Heart right ventricle (tissue), 16 donors: Measurements from ENCODE around the gene RPRD1B. TPM values are rescaled to one million over a fixed set of nuclear protein-coding genes. Genes with fewer than 3 reads are reported as not detected.
A peak's percentile ranks its signal among the peaks of the same experiment; 100 is the strongest.

Experiments used
- ATAC-seq, 8 donors: fragments of 200-7000 bp; cut with Tn5 transposase; one replicate each; pipeline ENCODE4 v1.9.1; 2020; ENCODE audit warnings: mild to moderate bottlenecking in 8 of 8, moderate library complexity in 8 of 8, moderate number of reproducible peaks in 1 of 8
- DNase-seq, 2 donors: peaks; one replicate each; pipeline ENCODE4 v3.0.0-alpha.2; 2020
- H3K27ac ChIP-seq, 10 donors: fragments of 200-600 bp; sonication (generic) in 2 of 10; one replicate each; pipeline versions ENCODE4 v1.5.0 to v1.8.0; 2020 to 2022; ENCODE audit warnings: mild to moderate bottlenecking in 3 of 10
- H3K27me3 ChIP-seq, 7 donors: fragments of 200-600 bp; one replicate each; pipeline ENCODE4 v1.8.0; 2021 to 2022; ENCODE audit warnings: mild to moderate bottlenecking in 2 of 7
- H3K36me3 ChIP-seq, 9 donors: fragments of 200-600 bp; sonication (generic) in 1 of 9; one replicate each; pipeline versions ENCODE4 v1.5.0 to v1.8.0; 2020 to 2022; ENCODE audit warnings: mild to moderate bottlenecking in 2 of 9
- H3K4me1 ChIP-seq, 9 donors: fragments of 200-600 bp; sonication (generic) in 1 of 9; one replicate each; pipeline versions ENCODE4 v1.5.0 to v1.8.0; 2020 to 2022; ENCODE audit warnings: mild to moderate bottlenecking in 4 of 9
- H3K4me3 ChIP-seq, 10 donors: fragments of 200-600 bp; sonication (generic) in 2 of 10; one replicate each; pipeline versions ENCODE4 v1.5.0 to v1.8.0; 2020 to 2022; ENCODE audit warnings: mild to moderate bottlenecking in 7 of 10, moderate library complexity in 2 of 10
- H3K9me3 ChIP-seq, 11 donors: fragments of 200-600 bp in 10 of 11; sonication (generic) in 2 of 11; one replicate each; pipeline versions ENCODE4 v1.5.0 to v1.8.0; 2013 to 2022; ENCODE audit warnings: mild to moderate bottlenecking in 2 of 11, control low read depth in 1 of 11, moderate library complexity in 1 of 11
- CTCF ChIP-seq, 9 donors: fragments of 200-600 bp; sonication (generic) in 2 of 9; IDR thresholded peaks; one replicate each; pipeline versions ENCODE4 v1.5.0 to v1.8.0; 2021 to 2022; ENCODE audit warnings: antibody characterized with exemption in 9 of 9, mild to moderate bottlenecking in 5 of 9, moderate library complexity in 1 of 9
- WGBS, 2 donors: extraction: QIAGEN DNeasy Blood & Tissue Kit; methylation state at CpG; one replicate each; pipeline ENCODE4 v1.1.7; 2013; ENCODE audit warnings: inconsistent platforms in 1 of 2; 5-methylcytosine and 5-hydroxymethylcytosine counted together
- intact Hi-C, 10 donors: fragments of 100-400 bp; cut with DNase I; formaldehyde crosslinking; loops; one replicate each; pipeline versions ENCODE4 v1.11.1 to v1.14.2; 2022
- polyA plus RNA-seq, 2 donors: library from polyadenylated mRNA; stranded (reverse); fragments of 200-250 nt; gene quantifications; one replicate each; pipeline ENCODE4 v1.2.3, GENCODE V29; 2013
- total RNA-seq, 10 donors: library from RNA; stranded (reverse); fragmentation: NEBNext Ultra II Directional in 3 of 10; extraction: Animal tissue kit (Norgen Biotek cat#: 25700) in 3 of 10; gene quantifications; one replicate each; pipeline versions ENCODE4 v1.2.1 to v1.2.4, GENCODE V29; 2021 to 2023
- donor health status: Arrhythmogenic right ventricular cardiomyopathy.
- donor health status: ischemic (EF 13 %, LVEDD 7.1; RV severe dilation, severe dysfunction).
- donor health status: healthy with polysubstance abuse.
- donor health status: DM: no; HTN: yes; CAD: no.
- donor health status: DM: no; HTN: no; CAD: no.
- donor health status: ischemic (EF 25% LVEDD 6.9; RV normal size, moderate dysfunction).
- donor health status: ischemic (EF 25% LVEDD 5.7; RV mildly dilated, moderate dysfunction).
- donor health status: healthy.
- donor health status: DM: yes; HTN: yes; CAD: no.
- donor health status: Ischemic cardiomyopathy.
- donor health status: ischemic (EF 35%, LVEDD 5.7; RV mildly dilated, moderate dysfunction).
- donor health status: nonischemic (EF 11% LVEDD 7.7; RV severe dilation, severe dysfunction).
- donor health status: DM: yes; HTN: yes; CAD: no.
- donor health status: PGD.
- donor health status: ischemic (EF 29% LVEDD 5.4; RV normal size, mild dysfunction).
- donor health status: nonischemic (EF 23%, LVEDD 6.1; RV moderate dilation, normal function).

RPRD1B gene
- total and polyA plus RNA-seq, 12 donors, result 10.4 to 78.1 (median 47.3) TPM

- Histone ChIP-seq H3K9me3 (no peaks in the 10 kb centered on the region), H3K27ac (peak overlapping the region; percentile 81 to 93 (median 86)), H3K4me3 (no peak overlapping the region), H3K27me3 (no peaks in the 10 kb centered on the region), H3K36me3 (no peaks in the 10 kb centered on the region), H3K4me1 (peaks cover 26 to 66% (median 53%) of the 10 kb centered on the region in 9 donors)
- DNase-seq, result peak in 1 of 2 donors; percentile 3
- TF ChIP-seq CTCF (IDR thresholded peaks at IDR 0.05), result no peak
- intact Hi-C loops, result loop anchor here in 4 of 10 donors (5.0 kb wide), 4 partner anchors 38 to 57 kb away; partner anchors contain the start of gene TGM2 (in 2 of the 4)
- WGBS, 2 donors, result 91 to 92% methylated on average over 8 of the region's 8 CpGs
- no peak for ATAC-seq
Observed at GRCh38 chr20:38110525-38111178, 77.1 kb downstream of the RPRD1B start.

GRCh38 chr20:38111366-38112232 lies 78.1 kb downstream of the RPRD1B start:
- Histone ChIP-seq H3K4me3 (no peak overlapping the region), H3K9me3 (no peaks in the 10 kb centered on the region), H3K27me3 (no peaks in the 10 kb centered on the region), H3K36me3 (no peaks in the 10 kb centered on the region), H3K4me1 (peaks cover 26 to 66% (median 53%) of the 10 kb centered on the region in 9 donors), H3K27ac (peak overlapping the region; percentile 81 to 93 (median 86))
- no peak for ATAC-seq
- DNase-seq, result peak in 1 of 2 donors; percentile 2
- intact Hi-C loops, result loop anchor here in 4 of 10 donors (5.0 kb wide), 4 partner anchors 39 to 56 kb away; partner anchors contain the start of gene TGM2 (in 2 of the 4)
- no peak for TF ChIP-seq CTCF (IDR thresholded peaks at IDR 0.05)
- WGBS, 2 donors, result 72 to 75% methylated on average over 8 of the region's 8 CpGs

GRCh38 chr20:38112261-38112929 lies 78.8 kb downstream of the RPRD1B start:
- Histone ChIP-seq H3K4me1 (peaks cover 26 to 66% (median 53%) of the 10 kb centered on the region in 9 donors), H3K27me3 (no peaks in the 10 kb centered on the region), H3K36me3 (no peaks in the 10 kb centered on the region), H3K9me3 (no peaks in the 10 kb centered on the region), H3K4me3 (no peak overlapping the region), H3K27ac (peak overlapping the region in 5 of 10 donors; percentile 81 to 92 (median 87))
- intact Hi-C loops, result loop anchor here in 4 of 10 donors (5.0 kb wide), 4 partner anchors 40 to 55 kb away; partner anchors contain the start of gene TGM2 (in 2 of the 4)
- DNase-seq (peak in 1 of 2 donors; percentile 4), ATAC-seq (no peak)
- WGBS, 2 donors, result 86 to 91% methylated on average over 14 of the region's 14 CpGs
- no peak for TF ChIP-seq CTCF (IDR thresholded peaks at IDR 0.05)

GRCh38 chr20:38112930-38113294 lies 79.4 kb downstream of the RPRD1B start:
- no peak for ATAC-seq
- Histone ChIP-seq H3K9me3 (no peaks in the 10 kb centered on the region), H3K27me3 (no peaks in the 10 kb centered on the region), H3K27ac (peak overlapping the region in 3 of 10 donors; percentile 6 to 92 (median 16)), H3K36me3 (no peaks in the 10 kb centered on the region), H3K4me1 (peaks cover 26 to 65% (median 53%) of the 10 kb centered on the region in 9 donors), H3K4me3 (no peak overlapping the region)
- 98% methylated on average over 8 of the region's 8 CpGs for WGBS, 2 donors
- TF ChIP-seq CTCF (IDR thresholded peaks at IDR 0.05), result no peak
- intact Hi-C loops, result loop anchor here in 4 of 10 donors (5.0 kb wide), 4 partner anchors 41 to 54 kb away; partner anchors contain the start of gene TGM2 (in 2 of the 4)
- DNase-seq, result no peak
